SU-DHL-6 (cell line): ENCODE data around the gene LRRN3.

Source experiments
- H2AFZ ChIP-seq: fragments of 200-600 bp; sonication (generic); 2 replicates; pipeline ENCODE4 v1.6.1; 2014; ENCODE audit warnings: low read depth, mild to moderate bottlenecking, moderate library complexity, mixed read lengths, antibody characterized with exemption, low read length; ENCODE audit not compliant: severe bottlenecking
- H3F3A ChIP-seq: fragments of 200-600 bp; shearing (Covaris generic); 2 replicates; pipeline ENCODE4 v1.6.0; 2016; ENCODE audit warnings: antibody characterized with exemption, mild to moderate bottlenecking; ENCODE audit not compliant: insufficient read depth
- H3K27ac ChIP-seq: fragments of 200-600 bp; sonication (generic); 2 replicates; pipeline ENCODE4 v1.5.1; 2016; ENCODE audit warnings: low read depth, mild to moderate bottlenecking, low read length, moderate library complexity, mixed read lengths
- H3K27me3 ChIP-seq: fragments of 200-600 bp; sonication (generic), shearing (Covaris generic); 2 replicates; pipeline ENCODE4 v1.6.0; 2014; ENCODE audit warnings: mild to moderate bottlenecking, low read length
- H3K36me3 ChIP-seq: fragments of 200-600 bp; sonication (generic); 2 replicates; pipeline ENCODE4 v1.6.1; 2014; ENCODE audit warnings: mild to moderate bottlenecking, low read length, mixed read lengths
- H3K4me2 ChIP-seq: fragments of 300-600, 200-600 bp; shearing (Covaris generic), sonication (generic); 2 replicates; pipeline ENCODE4 v1.6.0; 2014; ENCODE audit warnings: low read length, low read depth, mild to moderate bottlenecking; ENCODE audit not compliant: poor library complexity, severe bottlenecking
- H3K4me3 ChIP-seq: fragments of 200-600 bp; sonication (generic); 2 replicates; pipeline ENCODE4 v1.5.1; 2014; ENCODE audit warnings: antibody characterized with exemption, low read length, mild to moderate bottlenecking, mixed read lengths; ENCODE audit not compliant: insufficient read depth, poor library complexity, severe bottlenecking
- H3K79me2 ChIP-seq: fragments of 200-600 bp; sonication (generic); 2 replicates; pipeline ENCODE4 v1.6.1; 2014; ENCODE audit warnings: mild to moderate bottlenecking, low read length, moderate library complexity; ENCODE audit not compliant: insufficient read depth
- H3K9ac ChIP-seq: fragments of 200-600 bp; sonication (generic); 2 replicates; pipeline ENCODE4 v1.7.0; 2014; ENCODE audit warnings: mild to moderate bottlenecking, low read length
- H3K9me2 ChIP-seq: fragments of 200-600 bp; sonication (generic); replicated peaks from 2 replicates; pipeline ENCODE4 v1.6.1; 2014; ENCODE audit warnings: low read length; ENCODE audit not compliant: insufficient read depth
- H3K9me3 ChIP-seq: fragments of 200-600 bp; sonication (generic); 2 replicates; pipeline ENCODE4 v1.6.1; 2014; ENCODE audit warnings: low read length, mixed read lengths; ENCODE audit not compliant: insufficient read depth
- H4K20me1 ChIP-seq: fragments of 200-600 bp; sonication (generic); 2 replicates; pipeline ENCODE4 v1.6.1; 2014; ENCODE audit warnings: low read depth, mild to moderate bottlenecking, antibody characterized with exemption, low read length, moderate library complexity, mixed read lengths
- EZH2phosphoT487 ChIP-seq: fragments of 200-600 bp; sonication (generic), shearing (Covaris generic); conservative IDR thresholded peaks from 2 replicates; pipeline ENCODE4 v1.6.1; 2018; ENCODE audit warnings: mild to moderate bottlenecking, antibody characterized with exemption, low read length, moderate library complexity, mixed read lengths
- TF ChIP-seq, protein P1 (sequence below): fragments of 200-600 bp; sonication (generic); IDR thresholded peaks from one replicate; pipeline ENCODE4 v1.5.1; 2017; ENCODE audit warnings: antibody characterized with exemption, mild to moderate bottlenecking, low read length, moderate library complexity; ENCODE audit not compliant: insufficient read depth, poor library complexity, severe bottlenecking

The LRRN3 gene

DNA sequence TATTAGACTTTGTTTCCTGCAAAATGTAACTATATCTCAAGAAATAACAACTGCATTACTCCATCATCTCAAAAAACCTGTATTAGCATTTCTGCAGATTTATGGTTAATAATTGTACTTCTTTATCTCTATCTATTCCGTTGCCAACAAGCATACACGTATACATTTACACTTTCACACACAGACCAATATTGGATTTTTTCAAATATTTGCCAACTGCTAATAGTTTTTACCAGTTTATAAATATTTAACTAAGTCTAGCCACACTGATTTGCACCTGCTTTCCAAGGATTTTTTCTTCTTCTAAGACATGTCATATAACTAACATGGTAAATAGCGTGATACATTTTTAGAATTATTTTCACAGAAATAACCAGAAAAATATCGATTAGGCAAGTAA lies 12.2 kb downstream of the LRRN3 start:
- peak overlapping the region; percentile 31 for H3K4me3 ChIP-seq
- H2AFZ ChIP-seq = no peak overlapping the region
- H4K20me1 ChIP-seq = no peaks in the 10 kb centered on the region
- no peaks in the 10 kb centered on the region for H3K9me3 ChIP-seq
- H3K9me2 ChIP-seq = no peaks in the 10 kb centered on the region
- no peak overlapping the region for H3K9ac ChIP-seq
- peak overlapping the region; percentile 60 for H3K4me2 ChIP-seq
- H3K27ac ChIP-seq = peak overlapping the region; percentile 67; the same call in 1 of the 2 replicates
- no peaks in the 10 kb centered on the region for H3K27me3 ChIP-seq
- H3K79me2 ChIP-seq = peaks cover 67% of the 10 kb centered on the region
- TF ChIP-seq, protein P1, sequence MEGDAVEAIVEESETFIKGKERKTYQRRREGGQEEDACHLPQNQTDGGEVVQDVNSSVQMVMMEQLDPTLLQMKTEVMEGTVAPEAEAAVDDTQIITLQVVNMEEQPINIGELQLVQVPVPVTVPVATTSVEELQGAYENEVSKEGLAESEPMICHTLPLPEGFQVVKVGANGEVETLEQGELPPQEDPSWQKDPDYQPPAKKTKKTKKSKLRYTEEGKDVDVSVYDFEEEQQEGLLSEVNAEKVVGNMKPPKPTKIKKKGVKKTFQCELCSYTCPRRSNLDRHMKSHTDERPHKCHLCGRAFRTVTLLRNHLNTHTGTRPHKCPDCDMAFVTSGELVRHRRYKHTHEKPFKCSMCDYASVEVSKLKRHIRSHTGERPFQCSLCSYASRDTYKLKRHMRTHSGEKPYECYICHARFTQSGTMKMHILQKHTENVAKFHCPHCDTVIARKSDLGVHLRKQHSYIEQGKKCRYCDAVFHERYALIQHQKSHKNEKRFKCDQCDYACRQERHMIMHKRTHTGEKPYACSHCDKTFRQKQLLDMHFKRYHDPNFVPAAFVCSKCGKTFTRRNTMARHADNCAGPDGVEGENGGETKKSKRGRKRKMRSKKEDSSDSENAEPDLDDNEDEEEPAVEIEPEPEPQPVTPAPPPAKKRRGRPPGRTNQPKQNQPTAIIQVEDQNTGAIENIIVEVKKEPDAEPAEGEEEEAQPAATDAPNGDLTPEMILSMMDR = no peak
- no peak for TF ChIP-seq EZH2phosphoT487
- peaks cover 39% of the 10 kb centered on the region for H3K36me3 ChIP-seq
- H3F3A ChIP-seq = peaks cover 34% of the 10 kb centered on the region

DNA sequence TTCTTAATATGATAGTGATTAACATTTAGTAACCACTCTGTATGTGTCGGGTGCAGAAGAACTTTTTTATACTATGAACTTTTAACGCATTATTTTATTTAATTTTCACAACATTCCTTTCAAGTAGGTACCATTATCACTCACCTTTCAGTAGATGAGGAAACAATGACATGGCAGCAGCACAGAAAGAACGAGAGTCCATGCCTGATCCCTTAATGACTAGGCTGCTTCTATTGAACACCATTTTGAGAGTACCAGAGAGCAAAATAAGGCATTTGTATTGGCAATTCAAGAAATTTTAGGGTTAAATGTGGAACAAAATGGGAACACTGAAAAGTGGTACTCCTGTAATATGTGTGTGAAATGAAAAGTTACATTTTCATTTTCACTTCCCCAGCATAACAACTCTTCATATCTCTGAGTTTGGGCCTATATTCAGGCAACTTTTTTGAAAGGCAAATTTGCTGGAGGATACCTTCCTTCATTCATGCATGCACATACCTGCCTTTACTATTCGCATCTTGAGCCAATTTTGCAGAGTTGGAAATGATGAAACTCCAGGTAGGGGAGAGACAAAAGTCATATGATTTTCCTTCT lies 12.8 kb downstream of the LRRN3 start:
- TF ChIP-seq, protein P1 = no peak
- Histone ChIP-seq H3K9me2 (no peaks in the 10 kb centered on the region), H3K36me3 (peaks cover 43% of the 10 kb centered on the region), H3K4me3 (peak overlapping the region; percentile 31), H3K4me2 (peak overlapping the region; percentile 60), H3K9me3 (no peaks in the 10 kb centered on the region), H3F3A (peaks cover 33% of the 10 kb centered on the region), H3K27ac (peak overlapping the region; percentile 67), H3K79me2 (peaks cover 61% of the 10 kb centered on the region), H3K9ac (no peak overlapping the region), H3K27me3 (no peaks in the 10 kb centered on the region), H4K20me1 (no peaks in the 10 kb centered on the region), H2AFZ (no peak overlapping the region)

DNA sequence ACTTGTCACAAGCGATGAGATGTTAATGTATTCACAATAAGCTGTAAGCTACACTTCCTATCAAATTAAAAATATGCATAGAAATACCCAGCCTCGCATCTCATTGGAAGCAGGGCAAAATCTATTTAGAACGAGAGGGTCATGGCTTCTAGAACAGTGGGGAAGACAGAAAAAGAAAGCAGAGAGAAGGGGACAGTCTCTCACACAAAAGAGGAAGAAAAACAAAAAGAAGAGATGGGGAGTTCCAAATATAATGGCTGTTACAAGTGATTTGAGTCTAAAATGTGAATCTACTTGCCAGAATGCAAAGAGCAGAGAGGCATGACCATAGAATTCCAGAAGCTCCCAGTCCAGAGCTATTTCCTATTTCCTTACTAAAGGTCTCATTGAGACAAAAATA lies 13.8 kb downstream of the LRRN3 start:
- H4K20me1 ChIP-seq = no peaks in the 10 kb centered on the region
- H3K9me2 ChIP-seq = no peaks in the 10 kb centered on the region
- peaks cover 33% of the 10 kb centered on the region for H3F3A ChIP-seq
- H3K4me3 ChIP-seq = peak overlapping the region; percentile 31
- no peaks in the 10 kb centered on the region for H3K27me3 ChIP-seq
- peak overlapping the region; percentile 60 for H3K4me2 ChIP-seq
- peaks cover 52% of the 10 kb centered on the region for H3K79me2 ChIP-seq
- H3K36me3 ChIP-seq = peaks cover 46% of the 10 kb centered on the region
- peak overlapping the region; percentile 1; the same call in 1 of the 2 replicates for H3K9ac ChIP-seq
- no peak for TF ChIP-seq EZH2phosphoT487
- TF ChIP-seq, protein P1 = no peak
- no peak overlapping the region for H2AFZ ChIP-seq
- peak overlapping the region; percentile 67 for H3K27ac ChIP-seq
- no peaks in the 10 kb centered on the region for H3K9me3 ChIP-seq
